T-helper 1 cell treated with Interleukin-12 subunit alpha and Interleukin-12 subunit beta and Interleukin-4 antibody, amounts not matched to agents 30 ng/mL and 1 ng/mL, for 36 hours (primary cell): ENCODE measurements around the gene SOX8. TPM values are rescaled to one million over a fixed set of nuclear protein-coding genes. Genes with fewer than 3 reads are reported as not detected.

Experiments
- total RNA-seq: library from RNA; stranded (reverse); gene quantifications from 2 replicates; pipeline ENCODE4 v1.2.3, GENCODE V29; 2022

Gene SOX8
- total RNA-seq, 1 donor from 2014 or later = 0.17 TPM

Other genes starting within 250 kb of the SOX8 start
- gene CIAO3, start 240.8 kb upstream of the SOX8 start, total RNA-seq = 42.5 and 46.8 TPM in 2 replicates
- gene MSLN, start 221.0 kb upstream of the SOX8 start, total RNA-seq = not detected in 2 replicates
- gene RPUSD1, start 193.4 kb upstream of the SOX8 start, total RNA-seq = 35.4 and 36.4 TPM in 2 replicates
- gene CHTF18, start 193.2 kb upstream of the SOX8 start, total RNA-seq = 73.0 and 79.3 TPM in 2 replicates
- not detected in 2 replicates for gene GNG13, start 181.0 kb upstream of the SOX8 start, total RNA-seq
- gene LMF1, start 10.8 kb upstream of the SOX8 start, total RNA-seq = 19.1 and 20.4 TPM in 2 replicates
- not detected in 2 replicates for gene SSTR5, start 91.0 kb downstream of the SOX8 start, total RNA-seq
- gene C1QTNF8, start 114.5 kb downstream of the SOX8 start, total RNA-seq = not detected in 2 replicates
- 0.24 and 0.25 TPM in 2 replicates for gene CACNA1H, start 171.3 kb downstream of the SOX8 start, total RNA-seq
- gene TPSG1, start 243.5 kb downstream of the SOX8 start, total RNA-seq = not detected in 2 replicates
- not detected in 2 replicates for gene TPSB2, start 248.4 kb downstream of the SOX8 start, total RNA-seq